Activated CD4-positive, CD25-positive, alpha-beta regulatory T cell treated with anti-CD3 and anti-CD28 coated beads, Interleukin-2, amount 50 U/mL, for 16 hours (primary cell): Measurements from ENCODE around the gene ACKR3.

Source experiments
- DNase-seq: peaks from one replicate; pipeline ENCODE4 v3.0.0-alpha.2; 2020; ENCODE audit warnings: low read depth, low spot score

ACKR3 gene

DNA sequence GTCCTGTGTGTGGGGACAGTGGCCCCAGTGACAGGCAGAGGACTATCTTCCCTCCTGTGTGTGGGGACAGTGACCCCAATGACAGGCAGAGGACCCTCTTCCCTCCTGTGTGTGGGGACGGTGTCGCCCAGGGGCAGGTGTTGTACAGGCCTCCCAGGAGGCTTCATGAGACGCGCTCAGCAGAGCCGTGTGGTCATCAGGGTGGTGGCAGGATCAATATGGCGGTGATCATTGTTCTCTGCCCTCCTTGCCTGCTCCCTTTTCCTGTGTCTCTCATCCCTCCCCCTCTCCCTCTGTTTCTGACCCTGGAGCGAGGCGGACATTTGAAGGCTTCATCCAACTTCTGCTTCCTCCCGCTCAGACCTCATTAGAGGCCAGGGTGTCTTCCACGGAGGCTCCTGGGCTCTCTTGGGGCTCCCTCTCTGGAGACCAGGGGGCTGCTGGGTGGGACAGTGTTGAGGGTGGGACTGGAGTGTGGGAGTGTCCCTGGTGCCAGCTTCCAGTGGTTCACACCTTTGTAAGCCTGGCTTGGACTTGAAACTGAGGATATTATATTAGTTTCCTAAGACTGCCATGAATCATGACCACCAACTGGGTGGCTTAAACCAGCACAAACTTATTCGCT is 59.5 kb downstream of the ACKR3 start:
- no peak for DNase-seq

DNA sequence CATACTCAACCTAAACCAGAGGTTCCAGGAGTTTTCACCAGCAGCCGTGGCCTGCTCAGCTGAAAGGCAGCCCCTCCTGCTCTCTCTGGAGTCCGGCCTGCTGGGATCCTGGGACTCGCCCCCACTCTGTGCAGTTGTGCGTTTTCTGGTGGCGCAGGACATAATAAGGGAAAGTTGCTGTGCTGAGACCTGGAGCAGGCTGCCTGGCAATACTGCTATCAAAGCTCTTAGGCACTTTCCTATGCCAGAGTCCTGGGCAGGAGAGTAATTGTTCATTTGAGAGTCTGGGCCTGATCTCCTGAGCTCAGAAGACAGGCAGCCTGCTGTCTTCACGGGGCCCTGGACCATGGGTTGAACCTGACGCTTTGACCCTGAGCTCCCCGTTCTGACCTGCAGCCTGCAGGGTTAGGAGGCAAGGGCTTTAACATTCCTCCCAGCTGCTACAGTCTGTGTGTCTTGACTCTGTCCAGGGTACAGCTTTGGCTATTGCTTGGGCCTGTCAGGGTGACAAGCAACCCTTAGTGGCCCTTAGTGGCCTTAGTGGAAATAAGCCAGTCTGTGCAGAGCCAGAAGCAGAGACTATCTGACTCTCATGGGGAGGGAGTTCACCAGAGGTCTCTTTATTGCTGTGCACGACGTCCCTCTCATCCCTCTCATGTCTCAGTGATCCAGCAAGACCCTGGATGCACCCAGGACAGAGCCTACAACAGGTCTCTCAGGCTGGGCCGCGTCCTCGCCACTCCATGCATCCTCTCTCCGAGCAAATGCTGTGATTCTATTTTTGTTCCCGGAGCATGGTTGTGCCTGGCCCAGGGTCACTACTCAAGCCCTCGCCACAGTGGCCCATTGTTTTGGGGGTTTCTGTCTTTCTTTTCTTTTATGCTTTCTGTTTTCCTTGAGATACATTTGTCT is 60.6 kb downstream of the ACKR3 start:
- no peak for DNase-seq

DNA sequence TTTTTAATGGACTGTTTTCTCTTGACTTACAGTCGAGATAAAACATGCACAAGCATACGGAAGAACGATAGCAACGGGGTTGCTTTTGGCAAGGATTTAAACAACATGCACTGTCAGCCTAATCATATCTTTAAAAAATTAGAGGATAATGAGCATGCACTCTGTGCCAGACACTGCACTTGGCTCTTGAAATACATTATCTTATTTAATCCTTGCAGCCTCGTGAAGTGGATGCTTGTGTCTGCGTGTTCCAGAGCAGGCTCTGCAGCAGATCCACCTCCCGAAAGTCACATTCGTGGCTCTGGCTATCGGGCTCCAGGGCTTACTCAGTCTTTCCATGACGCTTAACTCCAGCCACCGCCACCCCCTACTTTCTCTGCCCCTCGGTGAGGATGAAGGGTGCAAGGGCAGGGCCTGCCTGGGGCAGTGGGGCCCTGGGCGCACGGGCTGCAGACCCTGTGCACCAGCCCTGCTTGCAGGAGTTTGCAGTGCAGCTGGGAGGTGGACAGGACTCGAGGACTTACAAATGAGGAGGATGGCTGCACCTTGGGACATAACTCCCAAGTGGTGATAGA is 61.7 kb downstream of the ACKR3 start:
- DNase-seq = no peak

DNA sequence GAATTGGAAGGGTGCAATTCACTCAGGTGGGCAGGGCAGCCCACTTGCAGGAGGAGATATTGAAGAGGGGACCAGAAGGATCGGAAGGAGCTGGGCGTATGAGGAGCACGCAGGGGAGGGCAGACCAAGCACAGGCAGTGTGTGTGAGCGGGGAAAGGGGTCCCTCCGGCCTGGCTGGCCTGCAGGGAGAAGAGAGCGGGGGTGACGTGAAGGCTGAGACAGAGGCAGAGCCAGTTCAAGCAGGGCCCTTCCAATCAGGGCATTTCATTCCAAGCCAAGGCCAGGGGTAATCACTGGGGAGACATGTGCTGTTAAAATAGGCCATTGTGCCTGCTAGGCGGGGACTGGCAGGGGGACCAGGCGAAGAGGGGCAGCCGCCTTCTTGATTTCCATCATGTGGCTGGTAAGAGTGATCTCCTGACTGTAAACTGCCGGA is 62.2 kb downstream of the ACKR3 start:
- no peak for DNase-seq
